ENCODE measurements around the gene NAPA. TPM values are rescaled to one million over a fixed set of nuclear protein-coding genes. Genes with fewer than 3 reads are reported as not detected.

The NAPA gene
- polyA plus RNA-seq, 1 donor from 2014 or later = 100 TPM

GRCh38 chr19:47446534-47447469, 68.1 kb downstream of the NAPA start:
- Histone ChIP-seq H3K9me2 (ENCODE audit: insufficient read depth, low read length) (no peaks in the 10 kb centered on the region), H3K79me2 (replicated peaks; ENCODE audit: insufficient read depth, low read length) (no peaks in the 10 kb centered on the region), H3K9ac (ENCODE audit: low read length) (no peak overlapping the region), H3K27me3 (ENCODE audit: insufficient read depth, low read depth, low read length) (peaks cover 5% of the 10 kb centered on the region), H3K4me2 (ENCODE audit: low read length) (no peak overlapping the region), H4K20me1 (ENCODE audit: insufficient read depth) (no peaks in the 10 kb centered on the region), H3K4me3 (ENCODE audit: low read length) (peak overlapping the region; percentile 43), H3K27ac (ENCODE audit: low read length) (no peak overlapping the region), H2AFZ (ENCODE audit: low read depth, low read length) (no peak overlapping the region), H3F3A (ENCODE audit: insufficient read depth, low read length, poor library complexity, severe bottlenecking) (no peaks in the 10 kb centered on the region), H3K9me3 (ENCODE audit: low read length) (no peaks in the 10 kb centered on the region), H3K36me3 (ENCODE audit: insufficient read depth, low read length) (no peaks in the 10 kb centered on the region)
- no peak for TF ChIP-seq RAD21 (conservative IDR thresholded peaks at IDR 0.05)
- TF ChIP-seq EP300 (conservative IDR thresholded peaks at IDR 0.05; ENCODE audit: poor library complexity, severe bottlenecking) = no peak
- no peak for TF ChIP-seq SMC3 (conservative IDR thresholded peaks at IDR 0.05; ENCODE audit: poor library complexity)
- no peak for TF ChIP-seq EZH2 (IDR thresholded peaks at IDR 0.05; ENCODE audit: borderline replicate concordance, insufficient read depth, low read length, poor library complexity, severe bottlenecking)
- TF ChIP-seq TAF1 (IDR thresholded peaks at IDR 0.05; ENCODE audit: low read depth) = no peak
- no peak for TF ChIP-seq POLR2AphosphoS5 (IDR thresholded peaks at IDR 0.05)
- no peak for TF ChIP-seq CTCF (IDR thresholded peaks at IDR 0.05; ENCODE audit: poor library complexity, severe bottlenecking)
- no peak for TF ChIP-seq MXI1 (conservative IDR thresholded peaks at IDR 0.05; ENCODE audit: poor library complexity, severe bottlenecking)
- no peak for TF ChIP-seq REST (IDR thresholded peaks at IDR 0.05; ENCODE audit: borderline replicate concordance)

GRCh38 chr19:47445937-47446402, 68.9 kb downstream of the NAPA start:
- H3K27me3 ChIP-seq (ENCODE audit: insufficient read depth, low read depth, low read length) = peaks cover 5% of the 10 kb centered on the region
- H3K9ac ChIP-seq (ENCODE audit: low read length) = no peak overlapping the region
- H3K36me3 ChIP-seq (ENCODE audit: insufficient read depth, low read length) = no peaks in the 10 kb centered on the region
- TF ChIP-seq EP300 (conservative IDR thresholded peaks at IDR 0.05; ENCODE audit: poor library complexity, severe bottlenecking) (no peak), TAF1 (IDR thresholded peaks at IDR 0.05; ENCODE audit: low read depth) (no peak), CTCF (IDR thresholded peaks at IDR 0.05; ENCODE audit: poor library complexity, severe bottlenecking) (no peak), REST (IDR thresholded peaks at IDR 0.05; ENCODE audit: borderline replicate concordance) (no peak), EZH2 (IDR thresholded peaks at IDR 0.05; ENCODE audit: borderline replicate concordance, insufficient read depth, low read length, poor library complexity, severe bottlenecking) (no peak)
- H3K4me2 ChIP-seq (ENCODE audit: low read length) = no peak overlapping the region
- H3K9me3 ChIP-seq (ENCODE audit: low read length) = no peaks in the 10 kb centered on the region
- no peaks in the 10 kb centered on the region for H3F3A ChIP-seq (ENCODE audit: insufficient read depth, low read length, poor library complexity, severe bottlenecking)
- H3K27ac ChIP-seq (ENCODE audit: low read length) = no peak overlapping the region
- H3K4me3 ChIP-seq (ENCODE audit: low read length) = peak overlapping the region; percentile 41
- no peaks in the 10 kb centered on the region for H4K20me1 ChIP-seq (ENCODE audit: insufficient read depth)
- no peak overlapping the region for H2AFZ ChIP-seq (ENCODE audit: low read depth, low read length)
- no peaks in the 10 kb centered on the region for H3K79me2 ChIP-seq (replicated peaks; ENCODE audit: insufficient read depth, low read length)
- H3K9me2 ChIP-seq (ENCODE audit: insufficient read depth, low read length) = no peaks in the 10 kb centered on the region
